ENCODE data around the gene ZNF81.
"Not testable (repeated sequence)": the region's sequence is repeated elsewhere in the genome, so short reads cannot be mapped to it uniquely, and the experiment has no call there.

DNA sequence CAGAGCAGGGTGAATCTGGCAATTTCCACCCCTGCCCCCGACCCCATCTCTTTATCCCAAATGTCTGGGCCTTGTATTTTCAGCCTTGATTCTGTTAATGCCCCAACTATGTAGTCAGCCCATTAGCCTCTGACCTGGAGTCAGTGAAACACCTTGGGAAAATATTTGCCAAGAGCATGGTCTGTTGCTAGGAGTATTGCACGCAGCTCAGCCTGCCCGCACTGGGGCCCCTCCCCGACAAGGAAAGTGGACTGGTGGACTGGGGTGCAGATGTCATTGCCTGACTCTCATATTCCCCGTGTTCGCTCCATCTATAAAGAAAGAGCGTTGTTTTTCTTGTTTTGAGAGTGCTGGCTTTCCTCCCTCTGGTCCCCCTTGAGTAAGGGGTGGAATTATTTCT is 118.6 kb downstream of the ZNF81 start:
- TF ChIP-seq, protein P1, sequence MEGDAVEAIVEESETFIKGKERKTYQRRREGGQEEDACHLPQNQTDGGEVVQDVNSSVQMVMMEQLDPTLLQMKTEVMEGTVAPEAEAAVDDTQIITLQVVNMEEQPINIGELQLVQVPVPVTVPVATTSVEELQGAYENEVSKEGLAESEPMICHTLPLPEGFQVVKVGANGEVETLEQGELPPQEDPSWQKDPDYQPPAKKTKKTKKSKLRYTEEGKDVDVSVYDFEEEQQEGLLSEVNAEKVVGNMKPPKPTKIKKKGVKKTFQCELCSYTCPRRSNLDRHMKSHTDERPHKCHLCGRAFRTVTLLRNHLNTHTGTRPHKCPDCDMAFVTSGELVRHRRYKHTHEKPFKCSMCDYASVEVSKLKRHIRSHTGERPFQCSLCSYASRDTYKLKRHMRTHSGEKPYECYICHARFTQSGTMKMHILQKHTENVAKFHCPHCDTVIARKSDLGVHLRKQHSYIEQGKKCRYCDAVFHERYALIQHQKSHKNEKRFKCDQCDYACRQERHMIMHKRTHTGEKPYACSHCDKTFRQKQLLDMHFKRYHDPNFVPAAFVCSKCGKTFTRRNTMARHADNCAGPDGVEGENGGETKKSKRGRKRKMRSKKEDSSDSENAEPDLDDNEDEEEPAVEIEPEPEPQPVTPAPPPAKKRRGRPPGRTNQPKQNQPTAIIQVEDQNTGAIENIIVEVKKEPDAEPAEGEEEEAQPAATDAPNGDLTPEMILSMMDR (IDR thresholded peaks at IDR 0.05; ENCODE audit: poor library complexity, severe bottlenecking) = not testable (repeated sequence)
- TF ChIP-seq POLR2AphosphoS5 (IDR thresholded peaks at IDR 0.05); TAF1 (IDR thresholded peaks at IDR 0.05; ENCODE audit: low read depth); EZH2 (IDR thresholded peaks at IDR 0.05; ENCODE audit: borderline replicate concordance, insufficient read depth, low read length, poor library complexity, severe bottlenecking): not testable (repeated sequence)
- TF ChIP-seq, protein P2, sequence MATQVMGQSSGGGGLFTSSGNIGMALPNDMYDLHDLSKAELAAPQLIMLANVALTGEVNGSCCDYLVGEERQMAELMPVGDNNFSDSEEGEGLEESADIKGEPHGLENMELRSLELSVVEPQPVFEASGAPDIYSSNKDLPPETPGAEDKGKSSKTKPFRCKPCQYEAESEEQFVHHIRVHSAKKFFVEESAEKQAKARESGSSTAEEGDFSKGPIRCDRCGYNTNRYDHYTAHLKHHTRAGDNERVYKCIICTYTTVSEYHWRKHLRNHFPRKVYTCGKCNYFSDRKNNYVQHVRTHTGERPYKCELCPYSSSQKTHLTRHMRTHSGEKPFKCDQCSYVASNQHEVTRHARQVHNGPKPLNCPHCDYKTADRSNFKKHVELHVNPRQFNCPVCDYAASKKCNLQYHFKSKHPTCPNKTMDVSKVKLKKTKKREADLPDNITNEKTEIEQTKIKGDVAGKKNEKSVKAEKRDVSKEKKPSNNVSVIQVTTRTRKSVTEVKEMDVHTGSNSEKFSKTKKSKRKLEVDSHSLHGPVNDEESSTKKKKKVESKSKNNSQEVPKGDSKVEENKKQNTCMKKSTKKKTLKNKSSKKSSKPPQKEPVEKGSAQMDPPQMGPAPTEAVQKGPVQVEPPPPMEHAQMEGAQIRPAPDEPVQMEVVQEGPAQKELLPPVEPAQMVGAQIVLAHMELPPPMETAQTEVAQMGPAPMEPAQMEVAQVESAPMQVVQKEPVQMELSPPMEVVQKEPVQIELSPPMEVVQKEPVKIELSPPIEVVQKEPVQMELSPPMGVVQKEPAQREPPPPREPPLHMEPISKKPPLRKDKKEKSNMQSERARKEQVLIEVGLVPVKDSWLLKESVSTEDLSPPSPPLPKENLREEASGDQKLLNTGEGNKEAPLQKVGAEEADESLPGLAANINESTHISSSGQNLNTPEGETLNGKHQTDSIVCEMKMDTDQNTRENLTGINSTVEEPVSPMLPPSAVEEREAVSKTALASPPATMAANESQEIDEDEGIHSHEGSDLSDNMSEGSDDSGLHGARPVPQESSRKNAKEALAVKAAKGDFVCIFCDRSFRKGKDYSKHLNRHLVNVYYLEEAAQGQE (IDR thresholded peaks at IDR 0.05; ENCODE audit: borderline replicate concordance) = not testable (repeated sequence)
